Stimulated activated naive CD4-positive, alpha-beta T cell (primary cell): ENCODE measurements around the gene ARMC9.
A peak's percentile ranks its signal among the peaks of the same experiment; 100 is the strongest.
"Not testable (repeated sequence)": the region's sequence is repeated elsewhere in the genome, so short reads cannot be mapped to it uniquely, and the experiment has no call there.

ENCODE experiments used
- DNase-seq, 6 experiments: peaks; one replicate each; lab custom pipeline; 2025; lab: John Stamatoyannopoulos, UW

The ARMC9 gene

GRCh38 chr2:231198291-231199173, at the start of gene ARMC9:
Gene ARMC9, plus strand, starts transcription at chr2:231198631. Its CDS starts 7,608 bp downstream, at chr2:231206239.
- peak; percentile 35 to 61 (median 54) for DNase-seq

GRCh38 chr2:231152800-231153557, 45.5 kb upstream of the ARMC9 start:
- no peak for DNase-seq

GRCh38 chr2:231159306-231159705, 39.1 kb upstream of the ARMC9 start:
- no peak for DNase-seq

DNA sequence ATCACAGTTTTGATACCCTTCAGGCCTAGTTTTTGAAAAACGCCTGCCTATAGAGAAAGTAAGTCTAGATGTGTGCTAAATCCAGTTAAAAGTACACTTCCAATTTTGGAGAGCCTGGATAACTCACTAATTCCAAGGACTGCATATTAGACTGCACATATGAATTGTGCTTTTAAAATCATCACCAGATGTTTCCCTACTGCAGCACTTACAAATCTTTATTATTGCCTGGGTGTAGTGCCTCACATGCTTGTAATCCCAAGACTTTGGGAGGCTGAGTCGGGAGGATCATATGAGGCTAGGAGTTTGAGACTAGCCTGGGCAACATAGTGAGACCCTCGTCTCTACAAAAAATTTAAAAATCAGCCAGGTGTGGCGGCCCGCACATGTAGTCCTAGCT, 37.7 kb upstream of the ARMC9 start:
- no peak for DNase-seq

DNA sequence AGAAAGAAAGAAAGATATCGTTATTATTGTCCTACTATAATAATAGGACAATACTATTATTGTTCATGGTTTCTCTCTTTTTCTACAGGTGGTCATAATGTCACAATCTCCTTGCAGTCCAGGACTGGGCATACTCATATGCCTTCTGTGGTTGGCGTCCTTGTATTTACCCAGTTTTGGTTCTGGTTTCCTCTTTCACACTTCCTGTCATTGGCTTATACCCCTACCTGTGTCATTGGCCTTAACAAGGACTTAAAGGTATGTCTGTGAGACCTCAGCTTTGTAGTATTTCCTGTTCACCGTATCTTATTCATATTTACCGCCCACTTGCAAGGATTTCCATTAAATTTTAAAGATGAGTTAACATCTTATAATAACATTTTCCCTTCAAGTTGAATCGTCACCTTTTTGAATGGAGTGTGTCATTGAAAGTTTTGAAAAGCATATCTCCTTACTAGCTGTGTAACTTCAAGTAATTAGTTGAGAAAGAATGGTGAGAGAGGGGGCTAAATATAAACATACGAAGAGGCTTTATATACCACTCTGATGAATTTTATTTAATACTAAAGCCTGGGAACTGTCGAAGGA, 37.1 kb upstream of the ARMC9 start:
- no peak for DNase-seq

DNA sequence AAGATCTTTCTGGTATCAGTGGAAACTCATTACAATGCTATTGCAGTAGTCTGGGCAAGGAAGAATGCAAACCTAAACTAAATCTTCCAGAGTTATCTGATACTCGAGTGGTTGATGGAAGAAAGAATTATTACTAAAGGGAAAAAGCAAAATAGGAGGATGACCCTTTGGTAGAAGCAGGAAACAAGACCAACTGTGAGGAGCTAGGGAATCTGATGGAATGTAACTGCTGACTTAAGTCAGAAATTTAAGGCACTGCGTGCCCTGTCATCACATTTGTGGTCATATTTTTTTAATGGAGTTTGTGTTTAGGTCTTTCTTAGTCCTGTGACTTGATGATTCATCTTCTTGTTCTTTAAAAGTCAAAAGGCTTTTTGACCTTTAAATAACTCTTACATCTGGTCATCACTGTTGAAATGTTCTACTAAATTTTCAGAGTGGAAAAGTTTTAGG, 36.5 kb upstream of the ARMC9 start:
- DNase-seq, result no peak

GRCh38 chr2:231163011-231163410, 35.4 kb upstream of the ARMC9 start:
- no peak for DNase-seq

DNA sequence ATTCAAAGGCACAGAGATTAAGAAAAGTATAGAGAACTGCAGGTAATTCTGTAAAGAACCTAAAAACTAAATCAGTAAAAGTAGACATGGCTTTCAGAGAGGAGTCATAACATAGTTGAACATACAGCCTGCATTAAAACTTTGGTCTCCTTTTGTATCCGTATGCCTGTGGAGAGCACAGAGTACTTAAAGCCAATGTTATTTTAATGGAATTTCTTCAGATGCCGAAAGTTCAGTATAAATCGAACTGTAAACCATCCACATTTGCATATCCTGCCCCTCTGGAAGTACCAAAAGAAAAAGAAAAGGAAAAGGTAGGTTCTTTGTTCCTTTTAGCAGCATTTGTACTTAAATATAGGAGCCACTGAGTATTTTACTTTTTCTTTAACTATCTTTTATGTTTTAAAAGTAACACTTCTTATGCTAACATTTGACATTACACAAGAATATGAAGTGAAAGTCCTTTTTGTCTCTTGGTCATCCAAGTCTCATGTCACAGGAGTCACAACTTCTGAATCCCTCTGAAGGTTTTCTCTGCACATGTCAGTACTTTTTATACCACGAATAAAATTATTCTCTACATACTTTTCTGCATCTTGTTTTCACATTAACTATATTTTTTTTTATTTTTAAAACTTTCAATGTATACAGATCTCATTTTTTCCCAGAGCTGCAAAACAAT, 34.9 kb upstream of the ARMC9 start:
- no peak for DNase-seq

DNA sequence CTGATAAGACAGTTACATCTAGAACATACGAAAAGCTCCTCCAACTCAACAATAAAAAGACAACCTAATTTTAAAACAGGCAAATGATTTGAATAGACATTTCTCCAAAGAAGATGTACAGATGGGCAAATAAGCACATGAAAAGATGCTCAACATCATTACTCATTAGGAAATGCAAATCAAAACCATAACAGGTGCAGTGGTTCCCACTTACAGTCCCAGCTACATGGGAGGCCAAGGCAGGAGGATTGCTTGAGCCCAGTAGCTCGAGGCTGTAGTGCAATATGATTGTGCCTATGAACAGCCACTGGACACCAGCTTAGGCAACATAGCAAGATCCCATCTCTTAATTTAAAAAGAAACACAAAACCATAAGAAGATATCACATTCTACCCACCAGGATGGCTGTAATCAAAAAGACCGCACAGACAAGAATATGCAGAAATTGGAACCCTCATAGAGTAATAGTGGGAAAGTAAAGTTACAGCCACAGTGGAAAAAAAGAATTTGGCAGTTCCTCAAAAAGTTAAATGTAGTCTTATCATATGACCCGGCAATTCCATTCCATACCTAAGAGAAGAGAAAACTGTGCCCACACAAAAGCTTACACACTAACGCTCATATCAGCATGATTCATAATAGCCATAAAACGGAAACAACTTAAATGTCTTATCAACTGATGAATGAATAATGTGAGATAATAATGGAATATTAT, 30.5 kb upstream of the ARMC9 start:
- no peak for DNase-seq

- DNase-seq, result no peak
These were observed 29.8 kb upstream of the ARMC9 start for GRCh38 chr2:231168460-231169139.

GRCh38 chr2:231169488-231169887, 28.9 kb upstream of the ARMC9 start:
- DNase-seq, result no peak

- DNase-seq, result no peak
These were observed 28.4 kb upstream of the ARMC9 start for GRCh38 chr2:231170055-231170454.

DNA sequence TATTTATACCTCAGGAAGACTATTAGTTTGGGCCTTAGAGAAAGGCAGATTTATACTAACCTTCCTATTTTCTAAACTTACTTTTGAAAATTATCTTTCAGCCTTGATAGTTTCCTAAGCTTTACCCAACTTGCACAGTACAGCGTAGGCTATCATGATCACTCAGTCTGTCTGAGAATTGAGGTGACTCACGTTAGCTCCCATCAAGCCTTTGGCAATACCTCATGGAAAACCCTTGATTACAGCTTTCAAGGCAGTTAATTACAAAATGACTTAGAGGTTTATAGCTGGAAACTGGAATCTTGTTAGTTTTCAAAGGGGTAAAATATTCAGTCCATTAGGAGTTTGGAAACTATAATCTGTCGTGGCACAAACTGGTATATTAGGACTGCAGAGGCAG, 26.4 kb upstream of the ARMC9 start:
- DNase-seq, result no peak

DNA sequence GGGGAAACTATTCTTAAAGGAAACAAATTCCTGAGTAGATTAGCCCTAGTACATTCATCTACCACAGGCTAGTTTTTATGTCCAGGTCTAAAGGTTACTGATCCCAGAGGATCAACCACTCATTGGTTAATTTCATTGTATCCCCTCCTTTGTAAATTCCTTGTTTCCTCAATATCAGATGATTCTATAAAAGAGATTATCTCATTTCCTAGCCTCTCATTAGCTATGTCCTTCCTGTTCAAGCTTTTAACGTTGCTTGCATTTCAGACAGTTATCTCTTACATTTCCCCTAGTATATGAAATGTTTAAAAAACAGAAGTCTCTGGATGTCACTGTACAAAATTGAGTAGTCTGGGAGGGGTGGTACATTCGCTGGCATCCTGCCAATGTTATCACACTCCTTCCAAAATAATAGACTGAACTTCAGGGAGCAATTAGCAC, 24.2 kb upstream of the ARMC9 start:
- no peak for DNase-seq

GRCh38 chr2:231176066-231176465, 22.4 kb upstream of the ARMC9 start:
- no peak for DNase-seq

DNA sequence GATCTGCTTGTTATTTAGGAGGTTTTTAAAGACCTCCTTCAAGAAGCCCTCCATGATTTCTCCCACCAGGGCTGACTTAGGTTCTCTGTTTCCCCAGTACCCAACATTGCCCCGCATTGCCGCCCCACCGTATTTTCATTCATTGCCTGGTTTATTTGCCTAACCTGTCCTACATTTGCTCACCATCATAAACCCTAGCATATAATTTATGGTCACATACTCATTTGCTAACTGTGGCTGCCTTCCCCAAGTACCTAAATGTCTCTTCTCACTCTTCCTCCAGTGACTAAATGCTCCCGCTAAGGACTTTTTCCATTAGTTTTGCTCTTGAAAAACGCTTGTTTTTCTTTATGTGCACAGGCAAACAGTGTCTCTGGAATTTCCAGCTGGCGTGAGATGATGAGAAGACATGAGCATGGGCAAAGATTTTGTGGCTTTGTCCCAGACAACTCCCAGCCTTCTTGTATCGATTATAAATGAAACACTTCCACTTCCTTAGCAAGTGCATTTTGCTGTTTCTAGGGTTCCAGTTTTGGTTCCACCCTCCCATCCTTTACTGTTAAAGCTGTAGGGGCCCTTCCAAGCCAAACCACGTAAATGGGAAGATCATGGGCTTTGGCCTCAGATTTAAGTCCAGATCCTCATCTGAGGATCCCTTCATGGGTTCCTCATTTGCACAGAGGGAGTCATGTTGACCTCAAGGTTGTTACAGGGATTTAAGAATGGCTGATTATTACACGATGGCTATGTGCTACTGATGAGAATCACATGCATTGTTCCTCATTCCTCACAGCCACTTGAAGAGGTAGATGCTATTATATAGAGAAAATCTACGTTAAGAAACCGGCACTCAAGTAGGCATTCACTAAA, 21.0 kb upstream of the ARMC9 start:
- DNase-seq, result no peak

- DNase-seq, result not testable (repeated sequence)
These were observed 19.6 kb upstream of the ARMC9 start for GRCh38 chr2:231178805-231179204.

DNA sequence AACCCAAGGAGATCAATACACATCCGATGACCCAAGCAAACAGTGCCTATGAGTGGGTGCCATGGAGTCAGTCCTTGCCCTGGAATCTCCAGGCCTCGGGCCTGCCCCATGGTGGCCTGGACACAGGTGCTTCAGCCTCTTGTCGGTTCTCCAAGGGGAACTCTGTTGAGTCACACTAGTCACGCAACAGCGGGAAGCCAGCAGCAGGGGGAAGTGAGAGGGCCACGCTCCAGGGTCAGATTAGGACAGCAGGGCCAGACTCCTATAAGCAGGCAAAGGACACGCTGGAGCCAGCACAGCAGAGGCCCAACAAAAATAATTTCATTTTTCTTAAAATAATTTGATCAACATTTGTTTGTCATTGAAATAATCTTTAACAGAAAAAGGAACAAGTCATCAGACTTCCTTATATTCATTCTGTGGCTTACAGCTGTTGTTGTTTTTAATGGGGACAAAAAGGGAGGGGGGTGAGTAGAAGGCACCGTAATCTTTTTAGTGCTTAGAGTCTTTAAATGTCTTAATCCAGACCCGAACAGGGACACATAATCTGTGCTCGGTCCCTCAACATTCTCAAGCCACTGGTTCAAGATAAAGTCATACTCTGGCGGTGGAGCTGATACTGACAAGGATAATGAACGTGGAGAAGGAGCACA, 16.4 kb upstream of the ARMC9 start:
- DNase-seq, result no peak

DNA sequence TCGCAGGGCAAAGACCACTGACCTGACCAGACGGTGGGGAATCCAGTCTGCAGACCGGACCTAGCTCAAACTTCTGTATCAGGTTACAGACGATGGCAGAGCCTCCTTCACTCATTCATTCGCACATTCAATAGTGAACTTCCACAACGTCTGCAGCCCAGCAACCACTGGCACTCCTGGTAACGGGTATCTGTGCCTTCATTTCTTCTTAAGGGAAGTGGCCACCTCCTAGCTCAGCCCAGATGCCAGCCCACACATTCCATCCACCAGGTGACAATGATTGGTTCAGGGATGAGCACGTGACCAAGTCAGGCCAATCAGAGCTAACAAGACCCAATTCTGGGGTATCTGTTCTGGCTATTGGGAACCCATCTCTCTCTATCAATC, 15.9 kb upstream of the ARMC9 start:
- DNase-seq, result no peak
